HEK293 (cell line): Measurements from ENCODE around the gene STX10.

Experiments
- CTCF ChIA-PET: fragments of 350-600 bp; formaldehyde crosslinking; extraction: SDS; loops from one replicate; lab custom pipeline; 2021; ENCODE audit warnings: antibody characterized with exemption; lab: Yijun Ruan, JAX
- POLR2A ChIA-PET: fragments of 300-600 bp; formaldehyde crosslinking; extraction: SDS; loops from one replicate; lab custom pipeline; 2020; ENCODE audit warnings: antibody characterized with exemption, inconsistent platforms; lab: Yijun Ruan, JAX
- H3K27ac ChIP-seq: fragments of 200-500 bp; sonication (Bioruptor generic); 2 replicates; pipeline ENCODE4 v1.5.1; 2014; ENCODE audit warnings: low read depth, low read length, control low read depth, inconsistent platforms; ENCODE audit errors: extremely low read depth
- H3K36me3 ChIP-seq, 2 experiments: fragments of 200-500 bp in 1 of 2; sonication (Bioruptor generic) in 1 of 2; 1 replicate in 1 of 2; 2 replicates in 1 of 2; pipeline ENCODE4 v1.5.1; 2014 to 2017; ENCODE audit warnings: inconsistent platforms in 2 of 2, low read length in 2 of 2; ENCODE audit not compliant: control insufficient read depth in 2 of 2, insufficient read depth in 1 of 2
- H3K4me1 ChIP-seq: fragments of 200-500 bp; sonication (Bioruptor generic); 2 replicates; pipeline ENCODE4 v1.5.1; 2014; ENCODE audit warnings: mild to moderate bottlenecking, low read length, inconsistent platforms; ENCODE audit not compliant: control insufficient read depth, insufficient read depth
- H3K4me3 ChIP-seq: 2 replicates; pipeline ENCODE4 v1.5.1; 2011; ENCODE audit warnings: low read depth, mild to moderate bottlenecking, control low read depth, low read length, moderate library complexity
- H3K9me3 ChIP-seq: fragments of 200-500 bp; sonication (Bioruptor generic); 2 replicates; pipeline ENCODE4 v1.5.1; 2014; ENCODE audit warnings: low read depth, low read length, inconsistent platforms; ENCODE audit not compliant: control insufficient read depth, insufficient read depth
- ELK4 ChIP-seq: IDR thresholded peaks from 2 replicates; pipeline ENCODE4 v1.6.1; 2011; ENCODE audit warnings: mild to moderate bottlenecking, low read depth, low read length, borderline replicate concordance
- FEZF1 ChIP-seq: fragments of 450-650 bp; formaldehyde crosslinking; IDR thresholded peaks from 2 replicates; pipeline ENCODE4 v1.5.1; 2016; ENCODE audit warnings: missing biosample characterization, missing genetic modification characterization
- GFI1B ChIP-seq: fragments of 450-650 bp; formaldehyde crosslinking; IDR thresholded peaks from 2 replicates; pipeline ENCODE4 v1.5.1; 2016; ENCODE audit warnings: missing biosample characterization, missing genetic modification characterization
- GLIS1 ChIP-seq: fragments of 450-650 bp; formaldehyde crosslinking; IDR thresholded peaks from 2 replicates; pipeline ENCODE4 v1.5.1; 2016; ENCODE audit warnings: missing biosample characterization, missing genetic modification characterization
- HOXD13 ChIP-seq: sonication (generic); formaldehyde crosslinking; IDR thresholded peaks from 2 replicates; pipeline ENCODE4 v1.8.0; 2022; ENCODE audit warnings: missing genetic modification reagents, borderline replicate concordance
- KLF1 ChIP-seq: fragments of 450-650 bp; formaldehyde crosslinking; IDR thresholded peaks from 2 replicates; pipeline ENCODE4 v1.5.1; 2016; ENCODE audit warnings: missing biosample characterization, missing genetic modification characterization
- KLF9 ChIP-seq: fragments of 450-650 bp; formaldehyde crosslinking; IDR thresholded peaks from 2 replicates; pipeline ENCODE4 v1.5.1; 2016; ENCODE audit warnings: missing biosample characterization, missing genetic modification characterization, low read depth
- MEIS1 ChIP-seq: sonication (generic); formaldehyde crosslinking; IDR thresholded peaks from 2 replicates; pipeline ENCODE4 v1.8.1; 2022; ENCODE audit warnings: missing genetic modification reagents, mild to moderate bottlenecking, borderline replicate concordance
- MZF1 ChIP-seq: fragments of 450-650 bp; formaldehyde crosslinking; IDR thresholded peaks from 2 replicates; pipeline ENCODE4 v1.5.1; 2017; ENCODE audit warnings: missing biosample characterization, missing genetic modification characterization, borderline replicate concordance
- PRDM4 ChIP-seq: fragments of 450-650 bp; formaldehyde crosslinking; IDR thresholded peaks from 2 replicates; pipeline ENCODE4 v1.5.1; 2017; ENCODE audit warnings: missing biosample characterization, missing genetic modification characterization
- RBAK ChIP-seq: fragments of 450-650 bp; formaldehyde crosslinking; IDR thresholded peaks from 2 replicates; pipeline ENCODE4 v1.5.1; 2016; ENCODE audit warnings: missing biosample characterization, missing genetic modification characterization
- SALL2 ChIP-seq: fragments of 450-650 bp; formaldehyde crosslinking; IDR thresholded peaks from 2 replicates; pipeline ENCODE4 v1.5.0; 2017; ENCODE audit warnings: missing biosample characterization, mild to moderate bottlenecking, missing genetic modification characterization, borderline replicate concordance
- YY1 ChIP-seq: fragments of 450-650 bp; formaldehyde crosslinking; IDR thresholded peaks from 2 replicates; pipeline ENCODE4 v1.5.1; 2018; ENCODE audit warnings: missing biosample characterization, missing genetic modification characterization
- ZNF121 ChIP-seq: fragments of 450-650 bp; formaldehyde crosslinking; IDR thresholded peaks from 2 replicates; pipeline ENCODE4 v1.5.1; 2016; ENCODE audit warnings: missing biosample characterization, missing genetic modification characterization
- ZNF132 ChIP-seq: fragments of 450-650 bp; formaldehyde crosslinking; IDR thresholded peaks from 2 replicates; pipeline ENCODE4 v1.5.1; 2017; ENCODE audit warnings: missing biosample characterization, missing genetic modification characterization, borderline replicate concordance
- ZNF341 ChIP-seq: fragments of 450-650 bp; formaldehyde crosslinking; IDR thresholded peaks from 2 replicates; pipeline ENCODE4; 2016; ENCODE audit warnings: low read depth, missing biosample characterization, missing genetic modification characterization
- ZNF362 ChIP-seq: fragments of 450-650 bp; formaldehyde crosslinking; IDR thresholded peaks from 2 replicates; pipeline ENCODE4 v1.5.1; 2016; ENCODE audit warnings: missing biosample characterization, missing genetic modification characterization
- ZNF366 ChIP-seq: fragments of 450-650 bp; formaldehyde crosslinking; conservative IDR thresholded peaks from 2 replicates; pipeline ENCODE4 v1.5.1; 2016; ENCODE audit warnings: missing biosample characterization, missing genetic modification characterization
- ZNF398 ChIP-seq: fragments of 450-650 bp; formaldehyde crosslinking; IDR thresholded peaks from 2 replicates; pipeline ENCODE4 v1.5.1; 2017; ENCODE audit warnings: missing biosample characterization, missing genetic modification characterization
- ZNF426 ChIP-seq: fragments of 450-650 bp; formaldehyde crosslinking; IDR thresholded peaks from 2 replicates; pipeline ENCODE4 v1.5.1; 2017; ENCODE audit warnings: missing biosample characterization, missing genetic modification characterization, mild to moderate bottlenecking, inconsistent platforms, moderate library complexity
- ZNF549 ChIP-seq: fragments of 450-650 bp; IDR thresholded peaks from 2 replicates; pipeline ENCODE4 v1.5.1; 2018; ENCODE audit warnings: missing biosample characterization, missing genetic modification characterization, mild to moderate bottlenecking, inconsistent platforms, moderate library complexity
- ZNF645 ChIP-seq: fragments of 450-650 bp; formaldehyde crosslinking; IDR thresholded peaks from 2 replicates; pipeline ENCODE4; 2016; ENCODE audit warnings: missing biosample characterization, missing genetic modification characterization
- ZSCAN4 ChIP-seq: fragments of 450-650 bp; formaldehyde crosslinking; IDR thresholded peaks from 2 replicates; pipeline ENCODE4 v1.5.1; 2017; ENCODE audit warnings: missing biosample characterization, missing genetic modification characterization
- ZSCAN5A ChIP-seq: fragments of 450-650 bp; formaldehyde crosslinking; IDR thresholded peaks from 2 replicates; pipeline ENCODE4 v1.5.1; 2016; ENCODE audit warnings: missing biosample characterization, missing genetic modification characterization

Gene STX10

GRCh38 chr19:13152974-13153568 lies 2.9 kb upstream of the STX10 start:
- Histone ChIP-seq H3K4me3 (peak overlapping the region; percentile 99), H3K4me1 (peaks cover 10% of the 10 kb centered on the region), H3K27ac (peak overlapping the region; percentile 98), H3K36me3 (peaks cover 3 to 11% of the 10 kb centered on the region in 2 experiments; a peak in 2 of 3 replicates), H3K9me3 (no peaks in the 10 kb centered on the region)
- CTCF ChIA-PET, result interaction anchor here (0.7 to 1.1 kb wide), 4 partner anchors 8 to 176 kb away, joined by 3 to 6 read pairs (median 4); no protein-coding TSS in a partner anchor
- POLR2A ChIA-PET, result interaction anchor here (0.6 to 2.2 kb wide), 27 partner anchors 11 to 200 kb away, joined by 3 to 89 read pairs (median 5); partner anchors contain the start of genes NACC1 and TRMT1
- TF ChIP-seq ZNF549 (tag by site-specific recombination) (no peak), KLF1 (tag by site-specific recombination) (peak; percentile 74), ZNF398 (tag by site-specific recombination) (0 out of 2 replicates have a peak, but pooled peaks have one; percentile 28), GLIS1 (tag by site-specific recombination) (peak; percentile 47; the same call in 1 of the 2 replicates), MZF1 (tag by site-specific recombination) (no peak), ZNF426 (tag by site-specific recombination) (no peak), FEZF1 (tag by site-specific recombination) (no peak), MEIS1 (CRISPR knock-in tag) (no peak), HOXD13 (CRISPR knock-in tag) (0 out of 2 replicates have a peak, but pooled peaks have one; percentile 33), ZNF645 (peak; percentile 39; the same call in 1 of the 2 replicates), SALL2 (tag by site-specific recombination) (peak; percentile 57; the same call in 1 of the 2 replicates), ZNF121 (tag by site-specific recombination) (no peak), PRDM4 (tag by site-specific recombination) (peak; percentile 68), ZSCAN4 (tag by site-specific recombination) (peak; percentile 52; the same call in 1 of the 2 replicates), ZNF366 (tag by site-specific recombination) (0 out of 2 replicates have a peak, but pooled peaks have one; percentile 45), ZNF362 (tag by site-specific recombination) (no peak), GFI1B (tag by site-specific recombination) (peak; percentile 35; the same call in 1 of the 2 replicates), KLF9 (tag by site-specific recombination) (peak; percentile 77), ELK4 (no peak), ZNF341 (tag by site-specific recombination) (peak; percentile 49), YY1 (tag by site-specific recombination) (peak; percentile 69), ZNF132 (no peak), RBAK (tag by site-specific recombination) (no peak), ZSCAN5A (tag by site-specific recombination) (0 out of 2 replicates have a peak, but pooled peaks have one; percentile 85)
